SU-DHL-6 (cell line): ENCODE data around the gene KCNH3.

Source experiments
- H2AFZ ChIP-seq: fragments of 200-600 bp; sonication (generic); 2 replicates; pipeline ENCODE4 v1.6.1; 2014; ENCODE audit warnings: low read depth, mild to moderate bottlenecking, moderate library complexity, mixed read lengths, antibody characterized with exemption, low read length; ENCODE audit not compliant: severe bottlenecking
- H3F3A ChIP-seq: fragments of 200-600 bp; shearing (Covaris generic); 2 replicates; pipeline ENCODE4 v1.6.0; 2016; ENCODE audit warnings: antibody characterized with exemption, mild to moderate bottlenecking; ENCODE audit not compliant: insufficient read depth
- H3K27ac ChIP-seq: fragments of 200-600 bp; sonication (generic); 2 replicates; pipeline ENCODE4 v1.5.1; 2016; ENCODE audit warnings: low read depth, mild to moderate bottlenecking, low read length, moderate library complexity, mixed read lengths
- H3K27me3 ChIP-seq: fragments of 200-600 bp; sonication (generic), shearing (Covaris generic); 2 replicates; pipeline ENCODE4 v1.6.0; 2014; ENCODE audit warnings: mild to moderate bottlenecking, low read length
- H3K36me3 ChIP-seq: fragments of 200-600 bp; sonication (generic); 2 replicates; pipeline ENCODE4 v1.6.1; 2014; ENCODE audit warnings: mild to moderate bottlenecking, low read length, mixed read lengths
- H3K4me2 ChIP-seq: fragments of 300-600, 200-600 bp; shearing (Covaris generic), sonication (generic); 2 replicates; pipeline ENCODE4 v1.6.0; 2014; ENCODE audit warnings: low read length, low read depth, mild to moderate bottlenecking; ENCODE audit not compliant: poor library complexity, severe bottlenecking
- H3K4me3 ChIP-seq: fragments of 200-600 bp; sonication (generic); 2 replicates; pipeline ENCODE4 v1.5.1; 2014; ENCODE audit warnings: antibody characterized with exemption, low read length, mild to moderate bottlenecking, mixed read lengths; ENCODE audit not compliant: insufficient read depth, poor library complexity, severe bottlenecking
- H3K79me2 ChIP-seq: fragments of 200-600 bp; sonication (generic); 2 replicates; pipeline ENCODE4 v1.6.1; 2014; ENCODE audit warnings: mild to moderate bottlenecking, low read length, moderate library complexity; ENCODE audit not compliant: insufficient read depth
- H3K9ac ChIP-seq: fragments of 200-600 bp; sonication (generic); 2 replicates; pipeline ENCODE4 v1.7.0; 2014; ENCODE audit warnings: mild to moderate bottlenecking, low read length
- H3K9me2 ChIP-seq: fragments of 200-600 bp; sonication (generic); replicated peaks from 2 replicates; pipeline ENCODE4 v1.6.1; 2014; ENCODE audit warnings: low read length; ENCODE audit not compliant: insufficient read depth
- H3K9me3 ChIP-seq: fragments of 200-600 bp; sonication (generic); 2 replicates; pipeline ENCODE4 v1.6.1; 2014; ENCODE audit warnings: low read length, mixed read lengths; ENCODE audit not compliant: insufficient read depth
- H4K20me1 ChIP-seq: fragments of 200-600 bp; sonication (generic); 2 replicates; pipeline ENCODE4 v1.6.1; 2014; ENCODE audit warnings: low read depth, mild to moderate bottlenecking, antibody characterized with exemption, low read length, moderate library complexity, mixed read lengths
- CTCF ChIP-seq: fragments of 200-600 bp; sonication (generic); IDR thresholded peaks from one replicate; pipeline ENCODE4 v1.5.1; 2017; ENCODE audit warnings: antibody characterized with exemption, mild to moderate bottlenecking, low read length, moderate library complexity; ENCODE audit not compliant: insufficient read depth, poor library complexity, severe bottlenecking
- EZH2phosphoT487 ChIP-seq: fragments of 200-600 bp; sonication (generic), shearing (Covaris generic); conservative IDR thresholded peaks from 2 replicates; pipeline ENCODE4 v1.6.1; 2018; ENCODE audit warnings: mild to moderate bottlenecking, antibody characterized with exemption, low read length, moderate library complexity, mixed read lengths

KCNH3 gene

GRCh38 chr12:49534731-49535278 is 4.0 kb upstream of the KCNH3 start:
- Histone ChIP-seq H3K9me3 (no peaks in the 10 kb centered on the region), H3K4me2 (no peak overlapping the region), H3F3A (peaks cover 4% of the 10 kb centered on the region; the same call in 1 of the 2 replicates), H4K20me1 (no peaks in the 10 kb centered on the region), H3K27ac (no peak overlapping the region), H3K9me2 (no peaks in the 10 kb centered on the region), H3K36me3 (no peaks in the 10 kb centered on the region), H2AFZ (no peak overlapping the region), H3K27me3 (no peaks in the 10 kb centered on the region), H3K9ac (no peak overlapping the region), H3K4me3 (no peak overlapping the region), H3K79me2 (no peaks in the 10 kb centered on the region)
- no peak for TF ChIP-seq EZH2phosphoT487
- TF ChIP-seq CTCF: no peak

GRCh38 chr12:49535921-49536525 is 2.8 kb upstream of the KCNH3 start:
- Histone ChIP-seq H3K79me2 (no peaks in the 10 kb centered on the region), H3F3A (peaks cover 4% of the 10 kb centered on the region; the same call in 1 of the 2 replicates), H4K20me1 (no peaks in the 10 kb centered on the region), H3K9me3 (no peaks in the 10 kb centered on the region), H3K27ac (no peak overlapping the region), H2AFZ (no peak overlapping the region), H3K27me3 (no peaks in the 10 kb centered on the region), H3K4me2 (no peak overlapping the region), H3K9me2 (no peaks in the 10 kb centered on the region), H3K36me3 (no peaks in the 10 kb centered on the region), H3K4me3 (no peak overlapping the region), H3K9ac (no peak overlapping the region)
- TF ChIP-seq CTCF (no peak), EZH2phosphoT487 (no peak)

GRCh38 chr12:49536526-49537071 is 2.2 kb upstream of the KCNH3 start:
- Histone ChIP-seq H4K20me1 (no peaks in the 10 kb centered on the region), H2AFZ (no peak overlapping the region), H3K9me3 (no peaks in the 10 kb centered on the region), H3K79me2 (no peaks in the 10 kb centered on the region), H3F3A (peaks cover 4% of the 10 kb centered on the region; the same call in 1 of the 2 replicates), H3K36me3 (no peaks in the 10 kb centered on the region), H3K4me3 (no peak overlapping the region), H3K9ac (no peak overlapping the region), H3K4me2 (no peak overlapping the region), H3K27me3 (no peaks in the 10 kb centered on the region), H3K27ac (no peak overlapping the region), H3K9me2 (no peaks in the 10 kb centered on the region)
- TF ChIP-seq CTCF: no peak
- no peak for TF ChIP-seq EZH2phosphoT487
